Hypothalamus (tissue), 51 donors: ENCODE data around the gene RFT1.

Experiments used
- DNase-seq, 51 donors: peaks; one replicate each; lab custom pipeline; 2025; lab: John Stamatoyannopoulos, UW

The RFT1 gene

GRCh38 chr3:53150247-53151085 lies 20.2 kb upstream of the RFT1 start:
- DNase-seq: no peak

- no peak for DNase-seq
These were observed 19.5 kb upstream of the RFT1 start for GRCh38 chr3:53149699-53150098.

GRCh38 chr3:53149006-53149690 lies 18.9 kb upstream of the RFT1 start:
- DNase-seq: no peak

GRCh38 chr3:53147903-53148400 lies 17.7 kb upstream of the RFT1 start:
- DNase-seq: no peak

- no peak for DNase-seq
These were observed 17.1 kb upstream of the RFT1 start for GRCh38 chr3:53147151-53147902.

- no peak for DNase-seq
These were observed 16.2 kb upstream of the RFT1 start for GRCh38 chr3:53146319-53146891.

GRCh38 chr3:53145713-53146080 lies 15.5 kb upstream of the RFT1 start:
- no peak for DNase-seq

GRCh38 chr3:53144862-53145712 lies 14.9 kb upstream of the RFT1 start:
- DNase-seq: no peak

GRCh38 chr3:53144446-53144845 lies 14.2 kb upstream of the RFT1 start:
- no peak for DNase-seq

- peak in 6 of 51 donors; percentile 10 to 32 (median 24) for DNase-seq
These were observed 12.8 kb upstream of the RFT1 start for GRCh38 chr3:53142986-53143385.

GRCh38 chr3:53140847-53141845 lies 10.9 kb upstream of the RFT1 start:
- no peak for DNase-seq

- no peak for DNase-seq
These were observed 9.9 kb upstream of the RFT1 start for GRCh38 chr3:53139906-53140846.

GRCh38 chr3:53137835-53138446 lies 7.7 kb upstream of the RFT1 start:
- DNase-seq: no peak

GRCh38 chr3:53137221-53137620 lies 7.0 kb upstream of the RFT1 start:
- DNase-seq: no peak

- DNase-seq: peak in 29 of 51 donors; percentile 8 to 68 (median 39)
These were observed 4.5 kb upstream of the RFT1 start for GRCh38 chr3:53134631-53135232.

GRCh38 chr3:53132347-53132746 lies 2.1 kb upstream of the RFT1 start:
- no peak for DNase-seq

GRCh38 chr3:53131096-53131495 lies 861 bp upstream of the RFT1 start:
- no peak for DNase-seq
